ENCODE data around the gene HBD.
A peak's percentile ranks its signal among the peaks of the same experiment; 100 is the strongest.
"Not testable (repeated sequence)": the region's sequence is repeated elsewhere in the genome, so short reads cannot be mapped to it uniquely, and the experiment has no call there.

HBD gene

DNA sequence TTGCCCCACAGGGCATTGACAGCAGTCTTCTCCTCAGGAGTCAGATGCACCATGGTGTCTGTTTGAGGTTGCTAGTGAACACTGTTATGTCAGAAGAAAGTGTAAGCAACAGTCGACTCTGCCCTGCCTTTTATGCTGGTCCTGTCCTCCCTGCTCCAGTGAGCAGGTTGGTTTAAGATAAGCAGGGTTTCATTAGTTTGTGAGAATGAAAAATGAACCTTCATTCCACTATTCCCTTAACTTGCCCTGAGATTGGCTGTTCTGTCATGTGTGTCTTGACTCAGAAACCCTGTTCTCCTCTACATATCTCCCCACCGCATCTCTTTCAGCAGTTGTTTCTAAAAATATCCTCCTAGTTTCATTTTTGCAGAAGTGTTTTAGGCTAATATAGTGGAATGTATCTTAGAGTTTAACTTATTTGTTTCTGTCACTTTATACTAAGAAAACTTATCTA lies at the start of gene HBD:
TSS of gene HBD (minus strand) at position 103 of the 454 bp plus-strand sequence. CDS start at position 53, 50 bp downstream.
- no peak for DNase-seq (ENCODE audit: low read depth in 2 of 2)

DNA sequence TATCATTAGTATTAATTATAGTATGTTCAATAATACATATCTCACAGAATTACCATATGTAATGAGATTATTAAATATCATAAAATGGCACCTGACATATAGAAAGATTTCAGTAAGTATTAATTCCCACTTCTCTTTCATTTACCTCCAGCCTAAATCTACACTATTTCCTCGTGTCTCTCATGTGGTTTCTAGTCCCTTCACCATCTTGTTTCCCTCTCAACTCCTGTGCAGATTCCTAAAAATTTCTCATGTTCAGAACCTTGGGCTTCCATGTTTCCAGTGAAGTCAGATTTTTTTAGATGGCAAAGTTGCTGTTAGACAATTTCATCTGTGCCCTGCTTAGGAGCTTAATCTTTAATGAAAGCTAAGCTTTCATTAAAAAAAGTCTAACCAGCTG lies 49.6 kb upstream of the HBD start:
- DNase-seq (ENCODE audit: low read depth in 2 of 2), result no peak

DNA sequence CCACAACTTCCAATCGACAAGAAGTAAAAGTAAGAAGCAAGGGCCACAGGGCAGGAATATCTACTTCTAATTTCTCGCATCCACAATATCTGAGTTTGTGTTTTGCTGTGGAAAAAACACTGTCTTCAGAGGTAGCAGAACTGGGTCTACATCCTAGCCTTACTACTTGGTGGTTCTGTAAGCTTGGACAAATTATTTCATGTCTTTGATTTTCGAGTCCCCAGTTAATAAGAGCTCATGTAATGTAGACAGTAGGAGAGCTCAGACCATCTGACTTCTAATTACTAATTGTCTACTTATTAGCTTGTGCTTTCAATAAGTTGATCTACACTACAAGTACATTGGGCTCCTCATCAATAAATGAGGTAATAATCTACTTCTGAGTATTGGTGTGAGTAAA lies 48.8 kb upstream of the HBD start:
- DNase-seq (ENCODE audit: low read depth in 2 of 2), result no peak

DNA sequence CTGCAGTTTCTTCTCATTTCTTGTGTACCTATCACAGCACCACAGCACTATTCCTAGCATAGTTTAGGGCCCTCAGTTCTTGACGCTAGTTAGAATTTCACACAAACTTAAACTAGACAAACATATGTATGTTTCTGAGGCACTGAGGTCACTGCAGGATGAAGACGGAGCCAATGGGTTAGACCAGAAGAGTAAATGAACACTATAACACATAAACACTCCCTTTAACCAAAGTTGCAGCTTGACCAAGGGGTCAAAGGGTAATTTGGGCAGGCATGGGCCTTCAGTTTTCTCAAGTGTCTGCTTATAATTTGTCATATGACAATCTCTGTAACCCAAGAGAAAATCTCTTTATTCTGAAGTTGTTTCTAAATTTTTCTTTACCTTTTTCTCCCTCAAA lies 48.3 kb upstream of the HBD start:
- no peak for DNase-seq (ENCODE audit: low read depth in 2 of 2)

DNA sequence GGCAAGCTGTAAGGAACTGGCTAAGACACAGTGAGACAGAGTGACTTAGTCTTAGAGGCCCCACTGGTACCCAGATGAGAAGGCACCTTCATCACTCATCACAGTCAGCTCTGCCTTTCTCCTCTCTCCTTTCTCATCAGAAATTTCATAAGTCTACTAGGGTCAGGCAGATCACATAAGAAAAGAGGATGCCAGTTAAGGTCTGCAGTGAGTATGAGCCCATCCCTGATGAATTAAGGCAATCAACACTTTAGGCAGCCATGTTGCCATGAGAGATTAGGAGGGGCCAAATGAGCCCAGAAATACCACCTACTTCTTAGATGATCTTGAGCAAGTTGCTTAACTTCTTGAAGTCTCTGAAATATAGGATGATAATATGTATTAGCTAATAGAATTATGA lies 47.3 kb upstream of the HBD start:
- no peak for DNase-seq (ENCODE audit: low read depth in 2 of 2)

DNA sequence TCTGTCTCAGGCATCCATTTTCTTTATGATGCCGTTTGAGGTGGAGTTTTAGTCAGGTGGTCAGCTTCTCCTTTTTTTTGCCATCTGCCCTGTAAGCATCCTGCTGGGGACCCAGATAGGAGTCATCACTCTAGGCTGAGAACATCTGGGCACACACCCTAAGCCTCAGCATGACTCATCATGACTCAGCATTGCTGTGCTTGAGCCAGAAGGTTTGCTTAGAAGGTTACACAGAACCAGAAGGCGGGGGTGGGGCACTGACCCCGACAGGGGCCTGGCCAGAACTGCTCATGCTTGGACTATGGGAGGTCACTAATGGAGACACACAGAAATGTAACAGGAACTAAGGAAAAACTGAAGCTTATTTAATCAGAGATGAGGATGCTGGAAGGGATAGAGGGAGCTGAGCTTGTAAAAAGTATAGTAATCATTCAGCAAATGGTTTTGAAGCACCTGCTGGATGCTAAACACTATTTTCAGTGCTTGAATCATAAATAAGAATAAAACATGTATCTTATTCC lies 46.4 kb upstream of the HBD start:
- peak; percentile 6 to 7 for DNase-seq (ENCODE audit: low read depth in 2 of 2)

DNA sequence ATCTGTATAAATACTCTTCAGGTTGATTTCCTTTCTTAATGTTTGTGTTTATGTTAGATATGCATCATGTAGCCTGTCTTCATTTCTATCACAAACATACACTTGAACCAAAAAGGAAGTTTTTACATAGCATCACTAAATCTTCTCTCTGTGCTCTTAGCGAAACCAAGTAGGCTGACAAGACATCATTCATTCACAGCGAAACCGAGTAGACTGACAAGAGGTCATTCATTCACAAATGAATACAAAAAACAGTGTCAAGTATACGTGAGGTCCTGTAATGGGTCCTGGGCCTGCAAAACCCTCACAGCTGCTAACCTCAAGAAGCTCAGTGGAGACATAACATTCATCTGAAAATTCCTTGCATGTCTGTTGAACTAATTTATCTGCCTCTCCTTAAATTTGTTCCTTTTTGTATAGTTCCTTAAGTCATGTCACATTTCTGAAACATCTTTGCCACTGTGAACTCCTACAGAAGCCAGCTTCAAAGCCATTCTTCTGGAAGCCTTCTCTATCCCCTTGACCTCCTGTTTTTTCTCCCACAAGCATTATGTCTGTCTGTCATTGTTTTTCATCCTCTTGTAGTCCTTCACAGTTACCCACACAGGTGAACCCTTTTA lies 45.3 kb upstream of the HBD start:
- DNase-seq (ENCODE audit: low read depth in 2 of 2), result no peak

DNA sequence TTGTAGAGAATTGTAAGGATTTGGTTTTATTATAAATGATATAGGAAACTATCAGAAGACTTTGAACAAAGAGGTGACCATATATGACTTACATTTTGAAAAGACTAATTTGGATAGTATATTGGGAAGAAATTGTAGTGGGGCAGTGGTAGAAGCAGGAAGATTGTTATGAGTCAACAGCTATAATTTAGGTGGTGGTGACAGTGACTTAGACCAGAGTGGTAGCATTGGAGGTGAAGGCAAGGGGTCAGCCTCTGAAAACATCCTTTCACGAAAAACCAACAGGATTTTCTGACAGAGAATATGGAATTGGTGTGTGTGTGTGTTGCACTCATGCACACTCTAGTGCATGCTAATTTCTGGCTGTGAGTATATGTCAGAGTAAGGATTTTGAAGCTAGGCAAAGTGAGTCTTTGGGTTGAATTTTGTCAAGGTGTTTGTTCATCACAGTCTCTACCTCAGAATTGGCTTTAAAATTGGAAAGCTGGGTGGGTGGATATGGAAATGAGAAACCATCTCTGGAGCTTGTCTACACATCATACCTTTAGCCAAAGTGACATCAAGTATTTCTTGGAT lies 43.6 kb upstream of the HBD start:
- DNase-seq (ENCODE audit: low read depth in 2 of 2), result no peak

DNA sequence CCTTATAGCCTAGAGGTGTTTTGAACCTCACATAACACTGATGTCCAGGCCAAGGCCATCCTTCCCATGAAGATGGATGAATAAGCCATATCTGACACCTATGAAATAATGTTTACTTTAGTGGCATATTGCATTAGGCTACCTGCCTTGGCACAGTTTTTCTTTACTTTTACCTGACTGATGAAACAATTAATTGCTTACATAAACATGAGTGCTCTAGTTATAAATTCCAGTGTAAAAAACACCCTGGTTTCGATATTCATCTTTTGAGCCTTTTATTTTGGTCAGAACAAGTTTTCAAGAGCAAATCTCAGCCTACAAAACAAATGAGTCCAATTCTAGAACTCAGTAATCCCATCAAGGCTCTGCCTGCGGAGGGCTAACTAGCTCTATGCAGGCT lies 42.4 kb upstream of the HBD start:
- DNase-seq (ENCODE audit: low read depth in 2 of 2), result no peak

DNA sequence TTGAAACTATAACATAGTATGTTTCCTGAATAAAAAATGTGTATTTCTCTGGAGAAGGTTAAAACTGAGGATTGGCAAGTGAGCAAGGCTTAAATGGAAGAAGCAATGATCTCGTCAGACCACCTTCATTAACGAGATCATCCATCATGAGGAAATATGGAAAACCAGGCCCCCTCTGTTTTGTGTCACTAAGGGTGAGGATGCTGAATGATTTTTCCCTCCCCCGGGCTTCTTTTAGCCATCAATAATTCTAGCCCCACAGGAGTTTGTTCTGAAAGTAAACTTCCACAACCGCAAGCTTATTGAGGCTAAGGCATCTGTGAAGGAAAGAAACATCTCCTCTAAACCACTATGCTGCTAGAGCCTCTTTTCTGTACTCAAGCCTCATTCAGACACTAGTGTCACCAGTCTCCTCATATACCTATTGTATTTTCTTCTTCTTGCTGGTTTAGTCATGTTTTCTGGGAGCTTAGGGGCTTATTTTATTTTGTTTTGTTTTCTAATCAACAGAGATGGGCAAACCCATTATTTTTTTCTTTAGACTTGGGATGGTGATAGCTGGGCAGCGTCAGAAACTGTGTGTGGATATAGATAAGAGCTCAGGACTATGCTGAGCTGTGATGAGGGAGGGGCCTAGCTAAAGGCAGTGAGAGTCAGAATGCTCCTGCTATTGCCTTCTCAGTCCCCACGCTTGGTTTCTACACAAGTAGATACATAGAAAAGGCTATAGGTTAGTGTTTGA lies 41.3 kb upstream of the HBD start:
- no peak for DNase-seq (ENCODE audit: low read depth in 2 of 2)

DNA sequence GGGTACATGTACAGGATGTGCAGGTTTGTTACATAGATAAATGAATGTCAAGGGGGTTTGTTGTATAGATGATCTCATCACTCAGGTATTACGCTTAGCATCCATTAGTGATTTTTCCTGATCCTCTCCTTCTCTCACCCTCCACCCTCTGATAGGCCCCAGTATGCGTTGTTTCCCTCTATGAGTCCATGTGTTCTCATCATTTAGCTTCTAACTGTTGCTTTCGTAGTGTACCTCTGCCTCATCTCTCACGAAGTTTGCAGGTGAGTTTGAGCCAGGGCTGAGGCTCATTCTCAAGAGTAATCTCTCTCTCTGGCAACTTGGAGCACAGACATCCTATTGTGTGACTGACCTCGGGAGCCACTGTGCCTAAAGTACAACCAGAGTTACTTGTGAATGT lies 40.1 kb upstream of the HBD start:
- DNase-seq (ENCODE audit: low read depth in 2 of 2), result no peak

DNA sequence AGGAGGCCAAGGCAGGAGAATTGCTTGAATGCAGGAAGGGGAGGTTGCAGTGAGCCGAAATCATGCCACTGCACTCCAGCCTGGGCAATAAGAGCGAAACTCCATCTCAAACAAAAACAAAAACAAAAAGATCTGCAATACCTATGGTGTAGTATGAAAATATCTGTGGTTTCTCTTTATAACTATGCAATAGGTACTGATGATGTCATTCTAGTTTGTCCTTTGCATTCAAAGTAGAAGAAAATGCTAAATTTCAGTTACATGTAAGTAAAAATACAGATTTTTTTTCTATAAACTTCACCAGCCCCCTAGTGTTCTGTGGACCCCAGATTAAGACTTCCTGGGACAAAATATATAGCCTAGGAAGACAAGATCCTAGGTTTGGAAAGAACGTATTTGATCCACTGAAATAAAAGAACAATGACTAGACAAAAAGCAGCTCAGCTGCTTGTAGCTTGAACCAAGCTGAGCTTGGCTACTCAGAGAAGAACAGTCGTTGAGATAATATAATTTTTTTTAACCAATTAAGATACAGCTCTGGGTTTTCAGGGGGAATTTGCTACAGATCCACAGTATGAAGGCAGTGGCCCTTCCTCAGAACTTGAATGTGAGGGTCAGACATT lies 38.2 kb upstream of the HBD start:
- DNase-seq (ENCODE audit: low read depth in 2 of 2), result no peak

DNA sequence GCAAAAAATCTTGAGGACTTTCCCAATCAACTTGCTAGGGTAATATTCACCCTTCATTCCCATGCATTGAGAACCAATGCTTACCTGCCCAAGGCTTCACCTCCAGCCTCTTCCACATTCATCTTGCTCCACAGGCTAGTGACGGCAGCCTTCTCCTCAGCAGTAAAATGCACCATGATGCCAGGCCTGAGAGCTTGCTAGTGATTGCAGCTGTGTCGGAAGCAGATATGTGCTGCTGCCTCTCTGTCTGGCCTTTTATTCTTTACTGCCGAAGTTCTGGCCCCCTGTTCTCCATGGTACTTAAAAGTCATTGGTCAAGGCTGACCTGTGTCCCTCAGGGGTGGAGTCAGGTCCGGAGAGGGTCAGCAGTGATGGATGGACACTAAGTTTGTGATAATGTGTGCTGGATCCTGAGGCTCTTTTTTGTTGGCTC lies 35.4 kb upstream of the HBD start, which contains the start of gene HBE1:
TSS of gene HBE1 (minus strand) at position 231 of the 433 bp plus-strand sequence. CDS start at position 176, 55 bp downstream.
- no peak for DNase-seq (ENCODE audit: low read depth in 2 of 2)

DNA sequence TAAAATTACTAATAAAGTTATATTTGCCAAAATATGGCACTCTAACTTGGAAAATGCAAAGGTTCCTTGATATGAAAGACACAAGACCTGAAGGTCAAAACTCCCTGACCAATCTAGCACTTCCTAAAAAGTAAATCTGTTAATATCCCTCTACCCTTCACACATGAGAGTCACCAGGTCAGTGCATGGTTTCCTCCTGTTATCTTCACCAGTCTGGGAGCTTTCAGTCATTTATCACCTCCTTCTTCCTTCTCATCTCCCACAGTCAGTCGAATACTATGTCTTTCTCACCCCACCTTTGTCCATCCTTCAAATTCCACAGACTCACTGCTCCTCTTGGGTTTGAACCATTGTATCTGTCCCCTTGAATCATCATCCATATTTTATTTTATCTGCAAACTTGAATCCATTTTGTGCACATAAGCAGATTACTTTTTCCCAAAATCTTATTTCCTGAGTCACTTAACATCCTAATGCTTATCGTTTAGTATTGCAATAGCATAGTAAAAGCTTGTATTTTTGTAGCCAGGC lies 32.8 kb upstream of the HBD start:
- no peak for DNase-seq (ENCODE audit: low read depth in 2 of 2)

DNA sequence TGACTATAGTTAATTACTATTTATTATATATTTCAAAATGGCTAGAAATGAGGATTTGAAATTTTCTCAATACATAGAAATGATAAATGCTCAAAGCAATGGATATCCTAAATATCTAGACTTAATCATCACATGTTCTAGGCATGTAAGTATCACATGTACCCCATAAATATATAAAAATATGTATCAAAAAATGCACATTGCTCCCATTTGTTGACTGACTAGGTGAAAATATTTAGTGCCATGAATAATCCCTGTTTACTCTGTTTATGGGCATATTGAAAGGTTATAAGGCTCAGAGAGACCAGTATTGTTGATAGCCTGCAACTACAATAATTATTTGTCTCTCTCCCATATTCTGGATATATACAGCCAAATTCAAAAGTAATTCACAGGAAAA lies 32.3 kb upstream of the HBD start:
- no peak for DNase-seq (ENCODE audit: low read depth in 2 of 2)

DNA sequence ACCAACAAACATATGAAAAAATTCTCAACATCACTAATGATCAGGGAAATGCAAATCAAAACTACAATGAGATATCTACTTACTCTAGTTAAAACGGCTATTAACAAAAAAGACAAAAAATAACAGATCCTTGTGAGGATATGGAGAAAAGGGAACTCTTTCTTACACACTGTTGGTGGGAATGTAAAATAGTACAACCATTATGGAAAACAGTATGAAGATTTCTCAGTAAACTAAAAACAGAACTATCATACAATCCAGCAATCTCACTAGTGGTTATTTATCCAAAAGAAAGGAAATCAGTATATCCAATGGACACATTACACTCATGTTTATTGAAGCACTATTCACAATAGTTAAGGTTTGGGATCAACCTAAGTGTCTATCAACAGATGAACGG lies 31.5 kb upstream of the HBD start:
- no peak for DNase-seq (ENCODE audit: low read depth in 2 of 2)

DNA sequence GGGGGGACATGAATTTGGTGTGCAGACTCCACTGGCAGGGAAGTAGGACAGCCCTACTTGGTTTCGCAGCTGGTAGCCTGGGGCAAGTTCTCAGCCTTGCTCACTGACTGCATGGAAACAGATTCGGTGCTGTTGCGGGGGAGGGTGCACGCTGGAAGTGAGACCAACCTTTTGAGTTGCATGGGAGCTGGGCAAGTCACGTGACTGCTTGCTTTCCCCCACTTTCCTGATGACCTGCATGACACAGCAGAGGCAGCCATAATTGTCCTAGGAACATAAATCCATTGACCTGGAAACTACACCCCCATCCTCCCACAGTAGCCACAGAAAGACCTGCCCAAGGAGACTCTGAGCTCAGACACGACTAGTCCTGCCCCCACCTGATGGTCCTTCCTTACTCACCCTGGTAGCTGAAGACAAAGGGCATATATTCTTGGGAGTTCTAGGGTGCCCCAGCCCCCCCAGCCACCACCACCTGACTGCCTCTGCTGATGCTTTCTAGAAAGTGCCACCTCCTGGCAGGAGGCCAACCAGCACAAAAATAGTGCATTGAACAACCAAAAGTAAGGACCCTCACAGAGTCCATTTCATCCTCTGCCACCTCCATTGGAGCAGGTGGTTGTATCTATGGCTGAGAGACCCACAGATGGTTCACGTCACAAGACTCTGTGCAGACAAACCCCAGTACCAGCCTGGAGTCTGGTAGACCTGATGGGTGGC lies 24.4 kb upstream of the HBD start:
- no peak for DNase-seq (ENCODE audit: low read depth in 2 of 2)

DNA sequence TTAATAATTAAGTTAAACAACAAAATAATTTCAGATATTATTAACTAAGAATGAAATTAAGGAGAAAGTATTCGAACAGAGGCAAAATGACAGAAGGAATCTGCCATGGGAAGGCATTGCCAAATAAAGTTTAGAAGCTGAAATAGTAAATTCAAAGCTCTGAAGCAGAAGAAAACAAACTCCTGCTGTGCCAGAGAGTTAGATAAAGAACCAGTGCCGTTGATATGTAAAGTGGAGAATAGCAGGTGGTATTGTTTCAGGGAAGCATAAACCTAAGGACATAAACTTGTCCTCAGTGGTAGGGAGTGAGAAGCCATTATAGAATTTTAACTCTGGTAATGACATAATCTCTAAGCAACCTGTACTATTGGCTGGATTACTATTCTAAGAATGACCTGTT lies 23.0 kb upstream of the HBD start:
- DNase-seq (ENCODE audit: low read depth in 2 of 2), result no peak

DNA sequence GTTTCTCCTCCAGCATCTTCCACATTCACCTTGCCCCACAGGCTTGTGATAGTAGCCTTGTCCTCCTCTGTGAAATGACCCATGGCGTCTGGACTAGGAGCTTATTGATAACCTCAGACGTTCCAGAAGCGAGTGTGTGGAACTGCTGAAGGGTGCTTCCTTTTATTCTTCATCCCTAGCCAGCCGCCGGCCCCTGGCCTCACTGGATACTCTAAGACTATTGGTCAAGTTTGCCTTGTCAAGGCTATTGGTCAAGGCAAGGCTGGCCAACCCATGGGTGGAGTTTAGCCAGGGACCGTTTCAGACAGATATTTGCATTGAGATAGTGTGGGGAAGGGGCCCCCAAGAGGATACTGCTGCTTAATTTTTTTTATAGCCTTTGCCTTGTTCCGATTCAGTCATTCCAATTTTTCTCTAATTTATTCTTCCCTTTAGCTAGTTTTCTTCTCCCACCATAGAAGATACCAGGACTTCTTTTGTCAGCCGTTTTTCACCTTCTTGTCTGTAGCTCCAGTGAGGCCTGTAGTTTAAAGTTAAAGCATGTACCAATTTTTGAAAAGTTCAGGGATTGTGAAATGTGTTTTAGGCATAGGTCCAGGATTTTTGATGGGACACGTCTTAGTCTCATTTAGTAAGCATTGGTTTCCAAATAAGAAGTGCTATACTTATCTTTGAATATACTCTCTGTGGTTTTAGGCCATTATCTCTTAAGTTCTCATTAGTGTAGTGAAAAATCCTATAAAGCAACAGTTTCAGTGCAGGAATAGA lies 20.5 kb upstream of the HBD start, which contains the start of gene HBG2:
TSS of gene HBG2 (minus strand) at position 136 of the 768 bp plus-strand sequence. CDS start at position 83, 53 bp downstream.
- DNase-seq (ENCODE audit: low read depth in 2 of 2), result not testable (repeated sequence)

DNA sequence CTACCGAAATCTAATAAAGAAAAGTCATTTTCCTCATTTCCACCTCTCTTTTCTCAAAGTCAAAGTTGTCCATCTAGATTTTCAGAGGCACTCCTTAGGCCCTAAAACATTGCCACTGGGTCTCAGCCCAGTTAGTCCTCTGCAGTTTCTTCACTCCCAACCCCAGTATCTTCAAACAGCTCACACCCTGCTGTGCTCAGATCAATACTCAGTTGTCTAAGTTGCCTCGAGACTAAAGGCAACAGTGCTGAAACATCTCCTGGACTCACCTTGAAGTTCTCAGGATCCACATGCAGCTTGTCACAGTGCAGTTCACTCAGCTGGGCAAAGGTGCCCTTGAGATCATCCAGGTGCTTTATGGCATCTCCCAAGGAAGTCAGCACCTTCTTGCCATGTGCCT lies 19.7 kb upstream of the HBD start:
- not testable (repeated sequence) for DNase-seq (ENCODE audit: low read depth in 2 of 2)

All from stimulated activated CD8-positive, alpha-beta memory T cell treated with anti-CD3 and anti-CD28 coated beads, Interleukin-15, amount 100 ng/mL, for 48 hours (primary cell).